GM20000 (cell line): ENCODE data around the gene QRICH1.

Experiments used
- DNase-seq: peaks from one replicate; pipeline ENCODE4 v3.0.0; 2012; ENCODE audit warnings: low spot score
- TF ChIP-seq, protein P1 (sequence below): IDR thresholded peaks from 2 replicates; pipeline ENCODE4 v1.5.1; 2012; ENCODE audit warnings: mild to moderate bottlenecking, control low read depth; ENCODE audit errors: extremely low read depth, missing control alignments

QRICH1 gene

DNA sequence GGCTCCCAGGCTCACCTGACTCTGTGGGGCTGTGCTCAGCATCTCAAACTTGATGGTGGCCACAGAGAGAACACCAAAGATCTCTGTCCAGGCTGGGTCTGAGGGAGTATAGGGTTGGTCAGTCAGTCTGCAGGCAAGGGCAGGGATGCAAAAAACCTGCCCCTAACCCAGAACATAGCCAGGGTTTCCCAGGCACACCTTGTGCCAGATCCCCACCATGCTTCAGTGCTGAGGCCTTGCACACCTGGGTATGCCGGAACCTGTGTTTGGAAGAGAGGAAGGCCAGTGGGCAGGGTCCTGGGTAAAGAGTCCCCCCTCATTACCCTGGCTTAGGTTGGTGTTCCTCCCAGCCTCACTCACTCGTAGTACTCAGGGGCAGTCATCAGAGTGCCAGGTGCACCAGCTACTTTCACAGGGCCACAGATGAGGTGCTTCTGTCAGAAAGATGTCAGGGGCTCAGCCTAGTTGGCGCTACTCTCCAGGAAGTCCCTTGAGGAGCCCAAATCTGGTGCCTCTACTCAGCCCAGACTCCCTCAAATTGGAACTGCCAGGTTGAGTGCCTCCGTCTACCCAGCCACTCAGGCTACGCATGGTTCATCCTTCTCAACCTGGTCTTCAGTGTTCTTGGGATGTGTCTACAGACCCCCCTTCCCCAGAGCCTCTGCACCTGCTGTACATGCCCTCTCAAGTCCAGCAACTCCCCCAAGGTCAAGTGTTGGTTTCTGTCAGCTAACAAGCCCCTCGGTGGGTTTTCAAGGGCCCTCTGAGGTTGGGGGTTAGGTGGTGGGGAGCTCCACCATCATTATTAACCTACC lies 77.2 kb downstream of the QRICH1 start:
- no peak for DNase-seq
- TF ChIP-seq, protein P1, sequence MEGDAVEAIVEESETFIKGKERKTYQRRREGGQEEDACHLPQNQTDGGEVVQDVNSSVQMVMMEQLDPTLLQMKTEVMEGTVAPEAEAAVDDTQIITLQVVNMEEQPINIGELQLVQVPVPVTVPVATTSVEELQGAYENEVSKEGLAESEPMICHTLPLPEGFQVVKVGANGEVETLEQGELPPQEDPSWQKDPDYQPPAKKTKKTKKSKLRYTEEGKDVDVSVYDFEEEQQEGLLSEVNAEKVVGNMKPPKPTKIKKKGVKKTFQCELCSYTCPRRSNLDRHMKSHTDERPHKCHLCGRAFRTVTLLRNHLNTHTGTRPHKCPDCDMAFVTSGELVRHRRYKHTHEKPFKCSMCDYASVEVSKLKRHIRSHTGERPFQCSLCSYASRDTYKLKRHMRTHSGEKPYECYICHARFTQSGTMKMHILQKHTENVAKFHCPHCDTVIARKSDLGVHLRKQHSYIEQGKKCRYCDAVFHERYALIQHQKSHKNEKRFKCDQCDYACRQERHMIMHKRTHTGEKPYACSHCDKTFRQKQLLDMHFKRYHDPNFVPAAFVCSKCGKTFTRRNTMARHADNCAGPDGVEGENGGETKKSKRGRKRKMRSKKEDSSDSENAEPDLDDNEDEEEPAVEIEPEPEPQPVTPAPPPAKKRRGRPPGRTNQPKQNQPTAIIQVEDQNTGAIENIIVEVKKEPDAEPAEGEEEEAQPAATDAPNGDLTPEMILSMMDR: no peak

GRCh38 chr3:49015765-49016164 lies 78.1 kb downstream of the QRICH1 start:
- TF ChIP-seq, protein P1: no peak
- DNase-seq: no peak

DNA sequence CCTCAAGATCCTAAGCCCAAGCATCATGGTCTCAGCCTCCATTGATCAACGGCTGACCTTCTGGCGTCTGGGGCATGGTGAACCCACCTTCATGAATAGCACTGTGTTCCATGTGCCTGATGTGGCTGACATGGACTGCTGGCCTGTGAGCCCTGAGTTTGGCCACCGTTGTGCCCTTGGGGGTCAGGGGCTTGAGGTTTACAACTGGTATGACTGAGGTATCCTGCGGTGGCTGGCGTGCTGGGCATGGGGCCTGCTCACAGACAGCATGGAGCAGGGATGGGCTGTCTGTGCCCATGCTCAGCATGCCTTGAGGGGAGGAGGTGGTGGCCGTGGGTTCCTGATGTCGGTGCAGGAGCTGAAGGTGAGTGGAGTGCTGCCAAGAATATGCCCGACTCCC lies 78.8 kb downstream of the QRICH1 start:
- DNase-seq: no peak
- TF ChIP-seq, protein P1: no peak

- TF ChIP-seq, protein P1: peak; percentile 65
- no peak for DNase-seq
Measured at GRCh38 chr3:49013738-49014660, 79.9 kb downstream of the QRICH1 start.

DNA sequence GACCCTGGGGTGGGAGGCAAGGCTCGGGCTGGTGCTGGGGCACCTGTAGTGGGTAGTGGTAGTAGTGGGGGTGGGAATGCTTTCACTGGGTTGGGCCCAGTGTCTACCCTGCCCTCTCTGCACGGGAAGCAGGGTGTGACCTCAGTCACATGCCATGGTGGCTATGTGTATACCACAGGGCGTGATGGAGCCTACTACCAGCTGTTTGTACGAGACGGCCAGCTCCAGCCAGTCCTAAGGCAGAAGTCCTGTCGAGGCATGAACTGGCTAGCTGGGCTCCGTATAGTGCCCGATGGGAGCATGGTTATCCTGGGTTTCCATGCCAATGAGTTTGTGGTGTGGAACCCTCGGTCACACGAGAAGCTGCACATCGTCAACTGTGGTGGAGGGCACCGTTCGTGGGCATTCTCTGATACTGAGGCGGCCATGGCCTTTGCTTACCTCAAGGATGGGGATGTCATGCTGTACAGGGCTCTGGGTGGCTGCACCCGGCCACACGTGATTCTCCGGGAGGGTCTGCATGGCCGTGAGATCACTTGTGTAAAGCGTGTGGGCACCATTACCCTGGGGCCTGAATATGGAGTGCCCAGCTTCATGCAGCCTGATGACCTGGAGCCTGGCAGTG lies 80.6 kb downstream of the QRICH1 start:
- DNase-seq: no peak

DNA sequence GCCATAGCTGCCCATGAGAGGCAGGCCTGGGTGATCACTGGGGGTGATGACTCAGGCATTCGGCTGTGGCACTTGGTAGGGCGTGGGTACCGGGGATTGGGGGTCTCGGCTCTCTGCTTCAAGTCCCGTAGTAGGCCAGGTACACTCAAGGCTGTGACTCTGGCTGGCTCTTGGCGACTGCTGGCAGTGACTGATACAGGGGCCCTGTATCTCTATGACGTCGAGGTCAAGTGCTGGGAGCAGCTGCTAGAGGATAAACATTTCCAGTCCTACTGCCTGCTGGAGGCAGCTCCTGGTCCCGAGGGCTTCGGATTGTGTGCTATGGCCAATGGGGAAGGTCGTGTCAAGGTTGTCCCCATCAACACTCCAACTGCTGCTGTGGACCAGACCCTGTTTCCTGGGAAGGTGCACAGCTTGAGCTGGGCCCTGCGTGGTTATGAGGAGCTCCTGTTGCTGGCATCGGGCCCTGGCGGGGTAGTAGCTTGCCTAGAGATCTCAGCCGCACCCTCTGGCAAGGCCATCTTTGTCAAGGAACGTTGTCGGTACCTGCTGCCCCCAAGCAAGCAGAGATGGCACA lies 81.3 kb downstream of the QRICH1 start:
- TF ChIP-seq, protein P1: no peak

More for the DNA sequence above, 80.6 kb downstream of the QRICH1 start:
- TF ChIP-seq, protein P1: no peak

More for the DNA sequence above, 81.3 kb downstream of the QRICH1 start:
- no peak for DNase-seq
